Endothelial cell of umbilical vein (primary cell): ENCODE results near the gene HOXA3. TPM values are rescaled to one million over a fixed set of nuclear protein-coding genes. Genes with fewer than 3 reads are reported as not detected.
A peak's percentile ranks its signal among the peaks of the same experiment; 100 is the strongest.

Experiments
- BruUV-seq: library from RNA; stranded (reverse); fragments of 400-500 nt; replicated peaks from 2 replicates; lab custom pipeline; 2021; lab: Mats Ljungman, UMichigan
- CTCF ChIA-PET: fragments of 300-600, 350-600 bp; sonication (Branson Sonifier 250); formaldehyde crosslinking; loops from one replicate; lab custom pipeline; 2021; ENCODE audit warnings: antibody characterized with exemption, inconsistent platforms; lab: Charles Lee
- POLR2A ChIA-PET: fragments of 300-600, 350-600 bp; sonication (Branson Sonifier 250); formaldehyde crosslinking; loops from one replicate; lab custom pipeline; 2021; ENCODE audit warnings: antibody characterized with exemption, inconsistent platforms; lab: Charles Lee
- DNase-seq: peaks from one replicate; pipeline ENCODE4 v3.0.0-alpha.2; 2011; ENCODE audit warnings: low read depth, low spot score
- FAIRE-seq: peaks from 2 replicates; lab custom pipeline; 2011; peaks lifted over from hg19 to GRCh38; lab: Jason Lieb, UNC
- H2AFZ ChIP-seq: 2 replicates; pipeline ENCODE4 v1.6.0; 2012; ENCODE audit warnings: low read depth, low read length, control low read depth, inconsistent platforms
- H3K27ac ChIP-seq: 2 replicates; pipeline ENCODE4 v1.5.1; 2011; ENCODE audit warnings: low read depth, mild to moderate bottlenecking, control low read depth, low read length, moderate library complexity; ENCODE audit not compliant: insufficient read depth
- H3K27me3 ChIP-seq, 2 experiments: 2 replicates each; pipeline versions ENCODE4 v1.6.0 to v1.6.1; 2011; ENCODE audit warnings: low read length in 2 of 2, mixed read lengths in 1 of 2; ENCODE audit not compliant: control insufficient read depth in 2 of 2, insufficient read depth in 2 of 2
- H3K36me3 ChIP-seq, 2 experiments: 2 replicates in 1 of 2; 3 replicates in 1 of 2; pipeline ENCODE4 v1.5.1; 2011; ENCODE audit warnings: low read length in 2 of 2, mild to moderate bottlenecking in 1 of 2, moderate library complexity in 1 of 2; ENCODE audit not compliant: control insufficient read depth in 2 of 2, insufficient read depth in 2 of 2; ENCODE audit errors: extremely low read depth in 1 of 2
- H3K4me1 ChIP-seq: 3 replicates; pipeline ENCODE4 v1.5.1; 2011; ENCODE audit warnings: mild to moderate bottlenecking, low read length; ENCODE audit not compliant: control insufficient read depth, insufficient read depth; ENCODE audit errors: extremely low read depth
- H3K4me2 ChIP-seq: 2 replicates; pipeline ENCODE4 v1.6.1; 2011; ENCODE audit warnings: low read length, control low read depth, mixed read lengths; ENCODE audit not compliant: insufficient read depth
- H3K4me3 ChIP-seq, 3 experiments: fragments of 200-600 bp in 1 of 3; sonication (generic), shearing (Covaris generic) in 1 of 3; replicated peaks in 1 of 3; 2 replicates each; pipeline ENCODE4 v1.5.1; 2011 to 2016; ENCODE audit warnings: control low read depth in 3 of 3, low read length in 3 of 3, mild to moderate bottlenecking in 2 of 3, inconsistent platforms in 1 of 3, low read depth in 1 of 3, moderate library complexity in 1 of 3; ENCODE audit not compliant: insufficient read depth in 1 of 3
- H3K79me2 ChIP-seq: 2 replicates; pipeline ENCODE4 v1.6.0; 2012; ENCODE audit warnings: low read length, inconsistent platforms; ENCODE audit not compliant: control insufficient read depth, insufficient read depth
- H3K9ac ChIP-seq: replicated peaks from 2 replicates; pipeline ENCODE3; 2011; ENCODE audit warnings: low read length, control low read depth; ENCODE audit not compliant: insufficient read depth; ENCODE audit errors: extremely low read depth
- H3K9me1 ChIP-seq: replicated peaks from 3 replicates; pipeline ENCODE4 v1.6.0; 2011; ENCODE audit warnings: mild to moderate bottlenecking, low read length; ENCODE audit not compliant: control insufficient read depth, insufficient read depth; ENCODE audit errors: extremely low read depth
- H3K9me3 ChIP-seq: replicated peaks from 2 replicates; pipeline ENCODE4 v1.5.1; 2012; ENCODE audit warnings: low read length, inconsistent platforms; ENCODE audit not compliant: control insufficient read depth, insufficient read depth
- H4K20me1 ChIP-seq: replicated peaks from 2 replicates; pipeline ENCODE3; 2011; ENCODE audit warnings: mild to moderate bottlenecking, low read length; ENCODE audit not compliant: control insufficient read depth, insufficient read depth; ENCODE audit errors: extremely low read depth
- GATA2 ChIP-seq: IDR thresholded peaks from 2 replicates; pipeline ENCODE4 v1.7.0; 2011; ENCODE audit warnings: low read depth, mild to moderate bottlenecking, moderate library complexity, mixed read lengths, low read length; ENCODE audit not compliant: insufficient read length, insufficient read depth
- JUN ChIP-seq: IDR thresholded peaks from 2 replicates; pipeline ENCODE4 v1.6.1; 2011; ENCODE audit warnings: borderline replicate concordance, low read depth; ENCODE audit not compliant: insufficient read length, insufficient read depth
- MYC ChIP-seq: IDR thresholded peaks from one replicate; pipeline ENCODE4 v1.6.1; 2011; ENCODE audit warnings: mild to moderate bottlenecking, low read depth, low read length
- POLR2AphosphoS5 ChIP-seq: IDR thresholded peaks from 2 replicates; pipeline ENCODE4 v1.6.1; 2012; ENCODE audit warnings: low read depth, mild to moderate bottlenecking, control low read depth, low read length, moderate library complexity; ENCODE audit not compliant: insufficient read depth
- dilution Hi-C: fragments of 300-500 bp; cut with MboI; formaldehyde crosslinking; loops from one replicate; pipeline ENCODE4 v1.15.0; 2019; ENCODE audit warnings: low sequenced_read_pairs; ENCODE audit not compliant: extremely low pct_ligation_motif_present
- intact Hi-C: fragments of 100-400 bp; cut with micrococcal nuclease; formaldehyde crosslinking; loops from one replicate; pipeline ENCODE4 v1.10.0; 2022
- polyA plus RNA-seq, 4 experiments: library from polyadenylated mRNA; depleted of rRNA in 3 of 4; stranded (reverse) in 3 of 4; unstranded in 1 of 4; fragments of >200 nt; gene quantifications; 2 replicates each; pipeline versions ENCODE4 v1.2.1 to v1.2.3, GENCODE V29; 2011 to 2012; ENCODE audit warnings: missing spikeins in 1 of 4
- total RNA-seq: library from RNA; stranded (reverse); gene quantifications from 2 replicates; pipeline ENCODE4 v1.2.3, GENCODE V29; 2021

The HOXA3 gene
- total and polyA plus RNA-seq, 2 donors (not counting 3 experiments of a cell fraction or from before 2014, with no cell fraction given): 4.7 to 14.0 TPM

GRCh38 chr7:27172315-27172774 lies 20.0 kb upstream of the HOXA3 start:
- ChIA-PET CTCF (interaction anchor here (1.2 to 8.0 kb wide), 9 partner anchors 6 to 24 kb away, joined by 4 to 86 read pairs (median 8); partner anchors contain the start of genes HOXA11, HOXA3 and HOXA7), POLR2A (interaction anchor here (1.2 to 1.6 kb wide), 2 partner anchors 10 to 20 kb away, joined by 3 to 4 read pairs; partner anchors contain the start of gene HOXA3)
- peak overlapping the region; percentile 91 for H3K9ac ChIP-seq
- H3K27ac ChIP-seq: peak overlapping the region; percentile 96
- H3K9me3 ChIP-seq: no peaks in the 10 kb centered on the region
- TF ChIP-seq JUN: no peak
- TF ChIP-seq MYC: no peak
- FAIRE-seq (no peak), DNase-seq (peak; percentile 69)
- no peak overlapping the region for H2AFZ ChIP-seq
- H3K27me3 ChIP-seq: no peaks in the 10 kb centered on the region
- intact Hi-C loops (no loop called here), dilution Hi-C loops (loop anchor here (25.0 kb wide), 1 partner anchor 985 kb away; no protein-coding TSS in a partner anchor)
- H4K20me1 ChIP-seq: no peaks in the 10 kb centered on the region
- H3K36me3 ChIP-seq: no peaks in the 10 kb centered on the region
- peaks cover 100% of the 10 kb centered on the region for H3K79me2 ChIP-seq
- BruUV-seq: no TSS peak
- H3K9me1 ChIP-seq: no peaks in the 10 kb centered on the region
- H3K4me3 ChIP-seq: peak overlapping the region; percentile 35 to 88 (median 59)
- peaks cover 58% of the 10 kb centered on the region for H3K4me1 ChIP-seq
- H3K4me2 ChIP-seq: peak overlapping the region; percentile 98

- H2AFZ ChIP-seq: no peak overlapping the region
- intact Hi-C loops: loop anchor here (1.0 kb wide), 2 partner anchors 8 to 13 kb away; no protein-coding TSS in a partner anchor
- H4K20me1 ChIP-seq: no peaks in the 10 kb centered on the region
- peak overlapping the region; percentile 96 for H3K27ac ChIP-seq
- H3K9me1 ChIP-seq: no peaks in the 10 kb centered on the region
- peaks cover 100% of the 10 kb centered on the region for H3K79me2 ChIP-seq
- POLR2A ChIA-PET: interaction anchor here (0.7 to 1.6 kb wide), 2 partner anchors 19 to 71 kb away, joined by 4 read pairs; partner anchors contain the start of gene HOXA3
- DNase-seq: no peak
- H3K27me3 ChIP-seq: no peaks in the 10 kb centered on the region
- TF ChIP-seq POLR2AphosphoS5 (peak; percentile 47), GATA2 (no peak)
- dilution Hi-C loops: loop anchor here (25.0 kb wide), 1 partner anchor 984 kb away; no protein-coding TSS in a partner anchor
- H3K9ac ChIP-seq: peak overlapping the region; percentile 91
- no peaks in the 10 kb centered on the region for H3K9me3 ChIP-seq
- no peaks in the 10 kb centered on the region for H3K36me3 ChIP-seq
- peaks cover 57% of the 10 kb centered on the region for H3K4me1 ChIP-seq
- peak; percentile 33 for FAIRE-seq
- CTCF ChIA-PET: interaction anchor here (0.7 to 7.4 kb wide), 7 partner anchors 7 to 51 kb away, joined by 3 to 86 read pairs (median 14); partner anchors contain the start of genes HOXA11 and HOXA3
- no TSS peak for BruUV-seq
- peak overlapping the region; percentile 44 to 88 (median 59) for H3K4me3 ChIP-seq
- H3K4me2 ChIP-seq: peak overlapping the region; percentile 98
These were observed 19.4 kb upstream of the HOXA3 start for GRCh38 chr7:27171637-27172314.
